ENCODE measurements around the gene C14orf180.

GRCh38 chr14:104537613-104537988 lies 42.0 kb upstream of the C14orf180 start:
- TF ChIP-seq ZNF530 (tag by site-specific recombination; IDR thresholded peaks at IDR 0.05; ENCODE audit: low read depth) (no peak), ZNF510 (tag by site-specific recombination; IDR thresholded peaks at IDR 0.05; ENCODE audit: insufficient replicate concordance) (no peak), ZNF184 (tag by site-specific recombination; IDR thresholded peaks at IDR 0.05) (no peak), TCF7L2 (IDR thresholded peaks at IDR 0.05; ENCODE audit: borderline replicate concordance, low read depth, low read length) (no peak), GLIS2 (tag by site-specific recombination; IDR thresholded peaks at IDR 0.05) (no peak), ZNF148 (tag by site-specific recombination; IDR thresholded peaks at IDR 0.05; ENCODE audit: borderline replicate concordance) (no peak), CTCF (tag by site-specific recombination; IDR thresholded peaks at IDR 0.05) (no peak), SP2 (tag by site-specific recombination; IDR thresholded peaks at IDR 0.05) (no peak), HOXC10 (CRISPR knock-in tag; IDR thresholded peaks at IDR 0.05) (no peak), ZNF514 (tag by site-specific recombination; IDR thresholded peaks at IDR 0.05) (no peak), TSHZ1 (tag by site-specific recombination; IDR thresholded peaks at IDR 0.05; ENCODE audit: borderline replicate concordance) (no peak), ZNF747 (tag by site-specific recombination; IDR thresholded peaks at IDR 0.05) (no peak), ZNF677 (tag by site-specific recombination; IDR thresholded peaks at IDR 0.05) (no peak)
